ENCODE results near the gene MYZAP.

Gene MYZAP

DNA sequence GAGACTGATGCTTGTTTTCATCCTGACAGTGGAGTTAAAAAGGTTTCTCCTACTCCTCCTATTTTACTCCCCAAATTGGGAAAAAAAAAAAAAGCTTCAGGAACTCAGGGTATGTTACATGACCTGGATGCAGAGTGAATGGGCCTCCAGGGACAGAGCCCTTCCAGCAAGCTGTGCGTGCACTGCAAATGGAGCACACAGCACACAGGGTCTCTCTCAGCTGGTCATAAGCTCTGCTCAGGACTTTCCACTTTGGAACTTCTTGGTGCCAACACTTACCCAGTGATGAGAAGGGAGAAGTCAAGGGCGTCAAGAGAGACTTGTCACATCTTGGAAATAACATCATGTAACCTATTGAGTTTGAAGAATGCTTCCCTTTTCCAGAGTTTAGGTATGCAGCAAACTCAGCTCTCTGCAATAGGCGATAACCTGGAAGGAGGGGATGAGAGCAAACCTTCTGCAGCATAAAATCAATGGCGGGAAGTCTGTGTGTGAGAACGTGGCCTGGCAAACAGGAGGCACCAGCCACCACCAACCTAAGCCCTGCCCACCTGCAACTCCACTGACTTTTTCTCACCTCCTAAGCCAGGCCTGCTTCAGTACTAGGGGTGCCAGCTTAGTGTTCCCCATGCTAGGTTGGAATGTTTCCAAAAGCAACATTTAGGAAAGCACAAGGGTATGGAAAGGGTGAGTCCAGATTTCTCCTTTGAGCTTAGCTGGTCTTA is 39.8 kb downstream of the MYZAP start:
- DNase-seq = no peak

DNA sequence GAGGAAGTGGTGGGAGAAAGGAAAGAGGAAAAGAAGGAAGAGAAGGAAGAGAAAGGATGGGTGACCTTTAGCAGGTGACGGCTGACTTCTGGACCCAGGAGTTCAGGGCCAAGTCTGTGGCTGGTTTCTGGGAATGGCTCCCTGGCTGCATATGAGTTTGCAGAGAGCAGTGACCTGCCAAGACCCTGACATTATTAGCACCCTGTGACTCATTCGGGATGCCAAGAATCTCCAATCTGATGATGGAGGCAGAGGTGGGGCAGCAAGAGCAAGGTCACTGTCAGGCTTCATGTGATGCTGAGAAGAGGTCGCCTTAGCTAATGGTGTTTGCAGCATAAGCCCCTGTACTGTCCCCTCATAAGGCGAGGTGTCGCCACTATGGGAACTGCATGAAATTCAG is 42.6 kb downstream of the MYZAP start:
- no peak for DNase-seq

- DNase-seq = no peak
Measured at GRCh38 chr15:57635300-57635909, 43.7 kb downstream of the MYZAP start.

- DNase-seq = no peak
Measured at GRCh38 chr15:57637846-57638245, 46.1 kb downstream of the MYZAP start.

- no peak for DNase-seq
Measured at GRCh38 chr15:57639306-57639705, 47.6 kb downstream of the MYZAP start.

DNA sequence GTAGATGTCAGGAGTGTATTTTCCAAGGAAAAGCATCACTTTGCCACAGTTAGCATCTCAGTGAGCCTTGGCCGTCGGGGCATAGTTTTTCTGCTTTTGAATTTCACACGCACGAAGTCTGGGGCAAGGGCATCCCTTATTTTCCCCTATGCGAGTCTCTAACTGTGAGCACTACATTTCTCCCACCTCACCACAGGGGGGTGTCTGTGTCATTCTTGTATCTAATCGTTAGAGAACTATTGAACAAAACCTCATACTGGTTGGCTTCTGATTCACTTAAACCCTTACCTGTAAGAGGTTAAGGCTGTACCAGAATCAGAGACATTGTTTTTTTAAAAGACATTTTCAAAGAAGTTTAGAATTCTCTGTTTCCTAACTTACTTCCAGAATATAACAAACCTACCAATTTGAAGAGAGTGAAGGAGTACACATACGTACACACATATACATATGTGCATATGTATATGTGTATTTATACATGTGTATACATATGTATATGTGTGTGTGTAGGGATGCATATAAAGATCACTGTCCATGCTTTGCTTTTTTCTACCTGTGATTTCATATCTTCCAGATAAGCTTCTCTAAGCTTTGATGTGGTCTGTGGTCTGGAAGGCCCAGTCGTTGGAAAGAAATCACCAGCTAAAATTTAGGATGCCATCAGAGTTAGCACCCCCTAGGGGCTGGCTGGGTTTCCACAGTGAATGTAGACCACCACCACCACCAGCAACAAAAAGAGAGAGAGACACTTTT is 49.4 kb downstream of the MYZAP start:
- DNase-seq = no peak

- no peak for DNase-seq
Measured at GRCh38 chr15:57643826-57644225, 52.1 kb downstream of the MYZAP start.

GRCh38 chr15:57646087-57646486 is 54.4 kb downstream of the MYZAP start:
- DNase-seq = no peak

GRCh38 chr15:57647071-57647790 is 55.5 kb downstream of the MYZAP start:
- DNase-seq = no peak

GRCh38 chr15:57647791-57648130 is 56.1 kb downstream of the MYZAP start:
- DNase-seq = no peak

DNA sequence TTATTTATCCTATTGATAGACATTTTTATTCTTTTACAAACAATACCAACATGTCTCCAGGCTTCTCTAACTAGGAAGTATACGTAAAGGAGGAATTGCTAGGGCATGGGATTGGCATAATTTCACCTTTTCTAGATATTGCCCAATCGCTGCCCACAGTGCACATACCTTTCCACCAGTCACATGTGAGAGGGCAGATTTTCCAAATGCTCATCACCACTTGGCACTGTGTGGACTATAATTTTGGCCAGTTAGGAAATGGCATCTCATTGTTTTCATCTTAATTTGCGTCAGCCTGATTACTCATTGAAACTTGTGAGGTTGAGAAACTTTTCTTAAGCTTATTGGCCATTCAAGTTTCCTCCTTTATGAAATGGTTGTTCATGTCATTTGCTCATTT is 57.4 kb downstream of the MYZAP start:
- DNase-seq = no peak

DNA sequence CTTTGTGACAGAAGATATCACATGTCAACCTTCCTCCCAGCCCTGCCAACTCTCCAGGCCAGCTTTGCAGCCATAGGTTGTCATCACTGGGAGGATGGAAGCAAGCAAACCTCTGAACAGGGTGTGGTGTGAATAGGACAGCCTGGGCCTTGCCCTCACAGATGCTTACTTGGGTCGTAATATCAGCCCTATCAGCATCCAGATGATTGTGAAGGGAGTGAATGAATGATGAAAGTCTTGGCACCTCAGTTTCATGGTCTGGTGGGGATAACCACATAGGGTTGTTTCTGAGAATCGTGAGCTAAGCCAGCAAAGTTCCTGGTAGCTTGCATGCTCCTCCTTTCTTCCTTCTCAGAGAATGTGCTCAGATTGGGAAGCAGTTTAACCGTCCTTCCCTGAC is 59.7 kb downstream of the MYZAP start:
- no peak for DNase-seq

- DNase-seq = no peak
Measured at GRCh38 chr15:57652481-57652880, 60.8 kb downstream of the MYZAP start.

GRCh38 chr15:57654153-57654852 is 62.6 kb downstream of the MYZAP start:
- no peak for DNase-seq

DNA sequence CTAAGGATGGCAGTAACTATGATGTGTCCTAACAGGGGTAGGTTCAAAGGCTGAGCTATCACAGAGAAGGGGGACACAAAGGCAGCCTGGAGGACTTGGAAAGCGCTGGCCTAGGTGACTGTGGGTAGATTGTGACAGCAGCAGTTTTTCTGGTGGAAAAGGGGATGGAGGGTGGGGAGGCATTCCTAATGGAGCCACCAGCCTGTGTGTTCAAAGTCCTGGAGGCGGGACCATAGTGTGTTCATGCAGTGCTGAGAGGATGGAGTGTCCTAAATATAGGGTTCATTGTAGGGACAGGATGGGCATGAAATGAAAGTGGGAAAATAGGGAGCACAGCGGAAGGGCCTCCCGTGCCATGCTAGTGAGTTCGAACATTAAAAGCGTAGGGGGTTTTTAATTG is 63.3 kb downstream of the MYZAP start:
- DNase-seq = no peak

- DNase-seq = no peak
Measured at GRCh38 chr15:57655809-57656208, 64.1 kb downstream of the MYZAP start.

GRCh38 chr15:57656434-57656833 is 64.7 kb downstream of the MYZAP start:
- DNase-seq = no peak

- no peak for DNase-seq
Measured at GRCh38 chr15:57657619-57658018, 65.9 kb downstream of the MYZAP start.

DNA sequence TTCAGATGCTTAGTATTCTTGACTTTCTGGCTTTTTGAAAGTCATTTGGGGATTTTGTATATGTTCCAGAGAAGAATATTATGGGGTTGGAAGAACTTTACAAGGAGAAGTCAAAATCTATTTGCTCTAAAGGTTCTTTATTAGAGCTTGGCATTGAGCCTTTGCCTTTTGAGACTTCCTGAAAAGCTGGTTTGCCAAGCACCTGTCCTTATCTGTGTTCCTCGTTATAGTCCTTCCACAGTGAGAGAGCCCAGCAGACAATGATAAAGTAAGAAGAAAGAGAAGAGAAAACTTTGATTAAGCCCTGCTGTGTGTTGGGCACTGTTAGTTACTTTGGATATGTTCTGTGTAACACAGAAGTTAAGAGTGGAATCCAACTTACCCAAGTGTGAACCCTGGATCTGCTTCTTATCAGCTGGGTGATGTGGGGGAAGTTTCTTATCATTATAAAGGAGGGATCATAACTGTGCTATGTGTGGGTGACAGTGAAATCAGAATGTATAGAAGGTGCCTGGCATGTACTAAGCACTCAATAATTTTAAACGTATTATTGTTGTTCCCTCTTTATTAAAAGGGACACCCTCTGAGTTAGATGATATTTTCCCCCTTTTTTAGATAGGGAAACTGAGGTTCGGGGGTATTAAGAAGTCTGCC is 70.5 kb downstream of the MYZAP start:
- no peak for DNase-seq

GRCh38 chr15:57662802-57663201 is 71.1 kb downstream of the MYZAP start:
- DNase-seq = no peak

DNA sequence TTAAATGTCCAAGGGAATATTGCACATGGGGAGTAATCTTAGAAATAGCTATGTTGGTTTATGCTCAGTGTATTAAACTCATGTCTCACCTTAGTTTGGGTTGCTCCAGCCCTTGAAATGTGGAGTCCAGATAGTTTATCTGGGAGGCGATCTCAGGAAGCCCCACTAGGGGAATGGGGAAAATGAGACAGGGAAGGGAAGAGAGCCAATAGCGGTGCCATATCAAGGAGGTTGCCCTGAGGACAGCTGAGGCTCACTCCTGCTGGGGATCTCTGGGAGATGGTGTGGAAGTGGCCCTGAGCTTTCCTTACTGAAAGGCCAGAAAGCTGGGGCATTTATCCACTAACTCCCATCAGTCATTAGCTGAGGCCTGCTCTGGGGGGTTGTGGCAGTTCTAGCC is 71.6 kb downstream of the MYZAP start:
- DNase-seq = no peak

DNA sequence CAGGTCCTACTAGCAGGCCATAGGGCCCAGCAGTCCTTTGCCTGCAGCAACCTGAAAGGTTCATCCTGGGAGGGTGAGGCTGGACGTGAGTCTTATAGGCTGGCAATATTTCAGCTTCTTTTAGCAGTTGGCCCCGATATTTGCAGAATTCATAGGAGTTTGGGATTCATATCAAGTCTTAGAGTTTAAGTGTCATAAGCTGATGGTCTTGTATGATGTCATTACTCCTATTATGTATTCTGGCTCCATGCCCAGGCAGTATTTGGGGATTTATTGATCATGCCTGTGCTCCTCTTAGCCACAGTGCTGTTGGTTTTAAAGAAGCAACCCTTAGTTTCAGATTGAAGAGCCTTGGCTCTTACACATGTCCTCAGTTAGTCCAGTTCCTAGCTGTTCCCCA is 73.5 kb downstream of the MYZAP start:
- no peak for DNase-seq

All from activated CD4-positive, alpha-beta T cell treated with anti-CD3 and anti-CD28 coated beads for 4 hours (primary cell).